ENCODE results near the gene CXorf66. TPM values are rescaled to one million over a fixed set of nuclear protein-coding genes. Genes with fewer than 3 reads are reported as not detected.
"Not testable (repeated sequence)": the region's sequence is repeated elsewhere in the genome, so short reads cannot be mapped to it uniquely, and the experiment has no call there.

Gene CXorf66, protein sequence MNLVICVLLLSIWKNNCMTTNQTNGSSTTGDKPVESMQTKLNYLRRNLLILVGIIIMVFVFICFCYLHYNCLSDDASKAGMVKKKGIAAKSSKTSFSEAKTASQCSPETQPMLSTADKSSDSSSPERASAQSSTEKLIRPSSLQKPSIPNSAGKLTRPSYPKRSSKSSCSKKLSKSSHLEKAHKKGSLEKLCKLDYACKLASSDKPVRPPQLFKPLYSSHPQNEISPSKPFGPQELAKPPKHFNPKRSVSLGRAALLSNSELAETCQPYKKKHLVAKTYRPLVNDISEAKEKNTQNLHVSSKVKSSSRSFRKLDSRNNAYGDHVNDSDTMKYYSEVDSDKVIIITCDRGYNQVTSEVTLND
- polyA plus RNA-seq (2012; ENCODE audit: low read depth, missing spikeins), result not detected

GRCh38 chrX:139965421-139965820 lies at the start of gene CXorf66:
Gene CXorf66, minus strand, starts transcription at chrX:139965521. Its CDS starts 25 bp downstream, at chrX:139965496.
- no peak for DNase-seq (ENCODE audit: insufficient read length, low spot score)
- TF ChIP-seq POLR2A (IDR thresholded peaks at IDR 0.05; ENCODE audit: low read depth, low read length) (no peak), SPI1 (IDR thresholded peaks at IDR 0.05; ENCODE audit: low read depth, low read length) (no peak), PAX5 (IDR thresholded peaks at IDR 0.05; ENCODE audit: insufficient read depth, low read length, severe bottlenecking) (no peak), POU2F2 (IDR thresholded peaks at IDR 0.05; ENCODE audit: low read depth, low read length) (no peak), POLR2AphosphoS5 (IDR thresholded peaks at IDR 0.05; ENCODE audit: low read depth, low read length) (no peak), TAF1 (IDR thresholded peaks at IDR 0.05; ENCODE audit: low read depth, low read length) (no peak)
- no peak for FAIRE-seq

DNA sequence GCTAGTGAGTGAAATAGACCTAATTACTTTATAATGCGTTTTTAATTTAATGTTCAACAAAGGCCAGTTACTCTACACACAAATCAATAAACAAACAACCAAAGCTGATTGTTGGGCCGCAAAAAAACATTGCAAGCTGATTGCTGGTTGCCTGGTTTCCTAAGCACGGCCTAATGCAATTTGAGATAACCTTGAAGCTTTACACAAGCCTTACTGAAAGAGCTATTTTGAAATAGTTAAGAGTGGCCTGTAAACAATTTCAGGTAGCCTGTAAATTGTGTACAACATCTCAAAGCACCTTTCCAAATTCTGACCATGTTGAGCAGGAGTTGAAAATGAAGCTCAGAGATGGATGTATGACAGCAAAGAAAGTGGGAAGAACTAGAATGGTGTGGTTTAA lies 17.5 kb upstream of the CXorf66 start:
- no peak for TF ChIP-seq TAF1 (IDR thresholded peaks at IDR 0.05; ENCODE audit: low read depth, low read length)
- no peak for TF ChIP-seq POLR2A (IDR thresholded peaks at IDR 0.05; ENCODE audit: low read depth, low read length)
- TF ChIP-seq POU2F2 (IDR thresholded peaks at IDR 0.05; ENCODE audit: low read depth, low read length), result no peak
- TF ChIP-seq POLR2AphosphoS5 (IDR thresholded peaks at IDR 0.05; ENCODE audit: low read depth, low read length), result no peak
- TF ChIP-seq SPI1 (IDR thresholded peaks at IDR 0.05; ENCODE audit: low read depth, low read length), result no peak
- TF ChIP-seq PAX5 (IDR thresholded peaks at IDR 0.05; ENCODE audit: insufficient read depth, low read length, severe bottlenecking), result no peak
- no peak for DNase-seq (ENCODE audit: insufficient read length, low spot score)
- no peak for FAIRE-seq

DNA sequence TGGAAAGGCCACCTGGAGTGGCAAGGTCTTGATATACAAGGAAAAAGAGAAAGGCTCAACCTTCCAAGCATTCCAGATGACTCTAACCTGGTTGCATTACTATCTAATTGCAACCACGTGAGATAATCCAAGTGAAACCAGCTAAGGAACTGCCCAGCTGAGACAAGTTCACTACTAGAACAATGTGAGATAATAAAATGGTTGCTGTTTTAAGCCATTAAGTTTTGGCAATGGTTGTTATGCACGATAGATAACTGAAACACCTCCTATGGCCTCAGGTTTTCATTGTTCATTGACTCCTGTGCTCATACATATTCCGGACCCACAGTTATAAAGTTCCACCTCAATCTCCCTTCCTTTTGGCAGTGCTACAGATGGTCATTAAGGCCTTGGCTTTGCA lies 9.2 kb upstream of the CXorf66 start:
- TF ChIP-seq PAX5 (IDR thresholded peaks at IDR 0.05; ENCODE audit: insufficient read depth, low read length, severe bottlenecking), result no peak
- no peak for TF ChIP-seq POLR2A (IDR thresholded peaks at IDR 0.05; ENCODE audit: low read depth, low read length)
- TF ChIP-seq SPI1 (IDR thresholded peaks at IDR 0.05; ENCODE audit: low read depth, low read length), result no peak
- no peak for TF ChIP-seq POLR2AphosphoS5 (IDR thresholded peaks at IDR 0.05; ENCODE audit: low read depth, low read length)
- TF ChIP-seq POU2F2 (IDR thresholded peaks at IDR 0.05; ENCODE audit: low read depth, low read length), result no peak
- no peak for TF ChIP-seq TAF1 (IDR thresholded peaks at IDR 0.05; ENCODE audit: low read depth, low read length)
- DNase-seq (ENCODE audit: insufficient read length, low spot score), result no peak
- no peak for FAIRE-seq

DNA sequence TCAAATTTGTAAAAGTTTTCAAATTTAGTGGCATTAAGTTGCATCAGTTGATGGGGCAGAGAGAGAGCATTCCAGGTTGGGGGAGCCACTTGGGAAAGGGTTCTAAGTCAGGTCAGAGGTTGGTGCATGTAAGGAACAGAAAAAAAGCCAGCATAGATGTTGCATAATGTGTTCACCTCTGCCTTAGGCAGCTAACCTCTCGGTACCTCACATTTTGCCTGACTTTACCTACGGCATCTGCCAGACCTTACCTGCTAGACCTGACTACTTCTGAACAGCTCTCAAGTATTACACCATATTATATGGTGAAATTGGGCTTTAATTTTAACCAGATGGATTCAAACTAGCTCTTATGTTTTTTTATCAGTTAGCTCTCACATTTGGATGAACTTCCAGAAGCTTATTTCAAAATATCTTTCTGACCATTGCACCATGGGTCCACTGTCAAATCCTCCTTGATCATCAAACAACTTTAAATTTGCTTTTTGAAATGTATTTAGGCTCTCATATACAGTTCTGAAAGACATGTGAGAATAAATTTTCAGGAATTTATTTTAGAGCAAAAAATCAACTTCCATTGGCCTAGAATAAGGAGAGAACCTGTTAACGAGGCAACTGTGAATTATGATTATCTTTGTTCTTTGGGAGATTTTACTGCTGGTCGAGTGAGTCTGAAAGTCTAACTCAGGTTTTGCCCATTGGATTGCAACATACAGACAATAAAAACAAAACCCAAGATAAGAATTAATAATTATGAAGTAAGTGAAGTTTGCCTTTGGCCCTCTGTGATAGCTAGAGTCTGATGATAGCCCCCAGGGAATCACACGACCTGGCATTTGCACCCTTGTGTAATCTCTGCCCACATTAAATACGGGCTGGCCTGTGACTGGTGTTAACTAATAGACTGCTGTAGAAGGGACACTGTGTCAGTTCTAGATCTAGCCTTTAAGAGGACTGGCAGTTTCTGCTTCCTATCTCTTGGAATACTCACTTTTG lies 7.6 kb upstream of the CXorf66 start:
- TF ChIP-seq PAX5 (IDR thresholded peaks at IDR 0.05; ENCODE audit: insufficient read depth, low read length, severe bottlenecking), result no peak
- TF ChIP-seq POLR2AphosphoS5 (IDR thresholded peaks at IDR 0.05; ENCODE audit: low read depth, low read length), result no peak
- no peak for TF ChIP-seq TAF1 (IDR thresholded peaks at IDR 0.05; ENCODE audit: low read depth, low read length)
- TF ChIP-seq POLR2A (IDR thresholded peaks at IDR 0.05; ENCODE audit: low read depth, low read length), result no peak
- TF ChIP-seq POU2F2 (IDR thresholded peaks at IDR 0.05; ENCODE audit: low read depth, low read length), result no peak
- no peak for TF ChIP-seq SPI1 (IDR thresholded peaks at IDR 0.05; ENCODE audit: low read depth, low read length)
- no peak for FAIRE-seq
- DNase-seq (ENCODE audit: insufficient read length, low spot score), result no peak

- DNase-seq (ENCODE audit: insufficient read length, low spot score) (no peak), FAIRE-seq (no peak)
- TF ChIP-seq POU2F2 (IDR thresholded peaks at IDR 0.05; ENCODE audit: low read depth, low read length) (no peak), TAF1 (IDR thresholded peaks at IDR 0.05; ENCODE audit: low read depth, low read length) (no peak)
These were observed 6.8 kb upstream of the CXorf66 start for GRCh38 chrX:139972113-139972512.

DNA sequence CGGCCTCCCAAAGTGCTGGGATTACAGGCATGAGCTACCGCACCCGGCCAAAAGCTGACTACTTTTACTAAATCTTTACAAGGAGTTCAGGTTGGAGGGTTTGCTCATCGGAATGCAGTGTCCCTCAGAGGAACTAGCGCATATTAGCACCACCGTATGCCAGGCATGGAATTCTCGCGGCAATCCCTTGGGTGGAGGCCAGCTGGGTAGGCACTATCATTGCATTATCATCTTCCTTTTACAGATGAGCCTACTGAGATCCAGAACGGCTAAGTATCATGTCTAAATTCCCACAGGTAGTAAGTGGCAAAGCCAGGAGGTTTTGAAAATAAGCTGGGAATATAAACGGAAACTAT lies 6.1 kb upstream of the CXorf66 start:
- no peak for TF ChIP-seq POU2F2 (IDR thresholded peaks at IDR 0.05; ENCODE audit: low read depth, low read length)
- no peak for TF ChIP-seq POLR2AphosphoS5 (IDR thresholded peaks at IDR 0.05; ENCODE audit: low read depth, low read length)
- TF ChIP-seq TAF1 (IDR thresholded peaks at IDR 0.05; ENCODE audit: low read depth, low read length), result no peak
- TF ChIP-seq POLR2A (IDR thresholded peaks at IDR 0.05; ENCODE audit: low read depth, low read length), result no peak
- TF ChIP-seq SPI1 (IDR thresholded peaks at IDR 0.05; ENCODE audit: low read depth, low read length), result no peak
- no peak for TF ChIP-seq PAX5 (IDR thresholded peaks at IDR 0.05; ENCODE audit: insufficient read depth, low read length, severe bottlenecking)
- FAIRE-seq (no peak), DNase-seq (ENCODE audit: insufficient read length, low spot score) (no peak)

DNA sequence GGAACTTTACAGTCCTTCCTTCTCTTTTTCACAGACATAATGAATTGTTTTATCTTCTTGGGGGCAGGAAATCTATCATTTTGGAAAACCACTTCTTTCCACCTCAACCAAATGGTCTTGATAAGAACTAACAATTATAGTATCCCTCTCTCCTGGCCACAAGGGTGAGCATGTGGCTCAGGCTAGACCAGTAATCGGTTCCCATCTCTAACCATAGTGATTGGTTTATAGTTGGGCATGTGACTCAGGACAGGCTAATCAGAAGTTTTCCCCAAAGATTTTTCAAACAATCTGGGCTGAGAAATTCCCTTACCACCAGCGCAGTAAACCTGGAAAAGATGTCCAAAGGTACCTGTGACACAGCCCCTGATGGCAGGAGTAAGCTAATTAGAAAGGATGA lies 4.0 kb upstream of the CXorf66 start:
- no peak for DNase-seq (ENCODE audit: insufficient read length, low spot score)
- TF ChIP-seq PAX5 (IDR thresholded peaks at IDR 0.05; ENCODE audit: insufficient read depth, low read length, severe bottlenecking) (no peak), SPI1 (IDR thresholded peaks at IDR 0.05; ENCODE audit: low read depth, low read length) (no peak), POLR2AphosphoS5 (IDR thresholded peaks at IDR 0.05; ENCODE audit: low read depth, low read length) (no peak), TAF1 (IDR thresholded peaks at IDR 0.05; ENCODE audit: low read depth, low read length) (no peak), POLR2A (IDR thresholded peaks at IDR 0.05; ENCODE audit: low read depth, low read length) (no peak), POU2F2 (IDR thresholded peaks at IDR 0.05; ENCODE audit: low read depth, low read length) (no peak)
- FAIRE-seq, result no peak

GRCh38 chrX:139967750-139968149 lies 2.4 kb upstream of the CXorf66 start:
- FAIRE-seq (no peak), DNase-seq (ENCODE audit: insufficient read length, low spot score) (no peak)
- TF ChIP-seq TAF1 (IDR thresholded peaks at IDR 0.05; ENCODE audit: low read depth, low read length), result no peak
- no peak for TF ChIP-seq PAX5 (IDR thresholded peaks at IDR 0.05; ENCODE audit: insufficient read depth, low read length, severe bottlenecking)
- TF ChIP-seq SPI1 (IDR thresholded peaks at IDR 0.05; ENCODE audit: low read depth, low read length), result no peak
- TF ChIP-seq POU2F2 (IDR thresholded peaks at IDR 0.05; ENCODE audit: low read depth, low read length), result no peak
- no peak for TF ChIP-seq POLR2AphosphoS5 (IDR thresholded peaks at IDR 0.05; ENCODE audit: low read depth, low read length)
- no peak for TF ChIP-seq POLR2A (IDR thresholded peaks at IDR 0.05; ENCODE audit: low read depth, low read length)

DNA sequence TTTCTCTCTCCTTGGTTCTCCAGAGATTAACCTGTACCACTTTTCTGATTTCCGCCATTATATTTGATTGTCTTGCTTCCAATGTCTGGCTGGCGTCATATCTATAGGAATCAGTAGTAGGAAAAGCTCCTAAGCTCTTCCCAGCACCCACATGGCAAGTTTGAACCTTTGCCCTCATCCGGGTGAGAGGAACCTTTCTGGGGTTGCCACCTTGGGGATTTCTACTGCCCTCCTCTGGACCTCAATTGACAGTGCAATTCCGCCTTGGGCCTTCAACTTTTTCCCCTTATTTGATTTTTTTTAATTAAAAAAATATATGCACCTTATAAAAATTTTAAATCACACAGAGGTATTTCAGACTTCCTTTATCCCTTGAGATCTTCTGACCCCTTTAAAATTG lies 2.0 kb upstream of the CXorf66 start:
- DNase-seq (ENCODE audit: insufficient read length, low spot score), result no peak
- FAIRE-seq, result no peak
- TF ChIP-seq PAX5 (IDR thresholded peaks at IDR 0.05; ENCODE audit: insufficient read depth, low read length, severe bottlenecking) (no peak), TAF1 (IDR thresholded peaks at IDR 0.05; ENCODE audit: low read depth, low read length) (no peak), POLR2A (IDR thresholded peaks at IDR 0.05; ENCODE audit: low read depth, low read length) (no peak), POLR2AphosphoS5 (IDR thresholded peaks at IDR 0.05; ENCODE audit: low read depth, low read length) (no peak), POU2F2 (IDR thresholded peaks at IDR 0.05; ENCODE audit: low read depth, low read length) (no peak), SPI1 (IDR thresholded peaks at IDR 0.05; ENCODE audit: low read depth, low read length) (no peak)

DNA sequence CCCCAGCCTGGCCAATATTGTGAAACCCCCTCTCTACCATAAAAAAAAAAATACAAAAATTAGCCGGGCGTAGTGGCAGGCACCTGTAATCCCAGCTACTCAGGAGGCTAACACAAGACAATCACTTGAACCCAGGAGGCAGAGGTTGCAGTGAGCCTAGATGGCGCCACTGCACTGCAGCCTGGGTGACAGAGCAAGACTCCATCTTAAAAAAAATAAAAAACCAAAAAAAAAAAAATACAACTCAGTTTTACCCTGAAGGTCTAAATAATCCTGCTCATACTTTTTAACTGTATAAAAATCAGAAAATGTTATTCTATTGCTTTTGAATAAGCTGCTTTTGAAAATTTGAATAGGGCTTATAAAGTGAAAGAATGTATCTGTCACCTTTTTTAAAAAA lies 838 bp upstream of the CXorf66 start:
- DNase-seq (ENCODE audit: insufficient read length, low spot score); FAIRE-seq: not testable (repeated sequence)

DNA sequence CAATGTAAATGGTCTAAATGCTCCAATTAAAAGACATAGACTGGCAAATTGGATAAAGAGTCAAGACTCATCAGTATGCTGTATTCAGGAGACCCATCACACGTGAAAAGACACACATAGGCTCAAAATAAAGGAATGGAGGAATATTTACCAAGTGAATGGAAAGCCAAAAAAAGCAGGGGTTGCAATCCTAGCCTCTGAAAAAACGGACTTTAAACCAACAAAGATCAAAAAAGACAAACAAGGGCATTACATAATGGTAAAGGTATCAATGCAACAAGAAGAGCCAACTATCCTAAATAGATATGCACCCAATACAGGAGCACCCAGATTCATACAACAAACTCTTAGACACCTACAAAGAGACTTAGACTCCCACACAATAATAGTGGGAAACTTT lies 4.2 kb downstream of the CXorf66 start:
- not testable (repeated sequence) for DNase-seq (ENCODE audit: insufficient read length, low spot score); FAIRE-seq
